Lower lobe of right lung (tissue), 2 donors: ENCODE results near the gene DLG5. TPM values are rescaled to one million over a fixed set of nuclear protein-coding genes. Genes with fewer than 3 reads are reported as not detected.

Experiments used
- ATAC-seq, 2 donors: fragments of 200-7000 bp; cut with Tn5 transposase; one replicate each; pipeline ENCODE4 v1.9.1; 2020 to 2022; ENCODE audit warnings: mild to moderate bottlenecking in 2 of 2, moderate library complexity in 2 of 2
- DNase-seq: peaks from one replicate; pipeline ENCODE4 v3.0.0-alpha.2; 2020
- H3K27ac ChIP-seq: fragments of 200-600 bp; one replicate; pipeline ENCODE4 v1.8.0; 2022
- H3K27me3 ChIP-seq: fragments of 200-600 bp; one replicate; pipeline ENCODE4 v1.8.0; 2022; ENCODE audit warnings: low read depth
- H3K36me3 ChIP-seq: fragments of 200-600 bp; one replicate; pipeline ENCODE4 v1.8.0; 2022; ENCODE audit warnings: mild to moderate bottlenecking
- H3K4me1 ChIP-seq: fragments of 200-600 bp; one replicate; pipeline ENCODE4 v1.8.0; 2022
- H3K4me3 ChIP-seq: fragments of 200-600 bp; one replicate; pipeline ENCODE4 v1.8.0; 2022; ENCODE audit warnings: mild to moderate bottlenecking
- H3K9me3 ChIP-seq: fragments of 200-600 bp; one replicate; pipeline ENCODE4 v1.8.0; 2022
- CTCF ChIP-seq: fragments of 200-600 bp; IDR thresholded peaks from one replicate; pipeline ENCODE4 v1.8.0; 2022; ENCODE audit warnings: antibody characterized with exemption, mild to moderate bottlenecking
- intact Hi-C: fragments of 100-400 bp; cut with DNase I; formaldehyde crosslinking; loops from one replicate; pipeline ENCODE4 v1.11.0; 2022
- total RNA-seq: library from RNA; stranded (reverse); fragmentation: NEBNext Ultra II Directional; extraction: Animal tissue kit (Norgen Biotek cat#: 25700); gene quantifications from one replicate; pipeline ENCODE4 v1.2.1, GENCODE V29; 2021
- donor health status: DM: no; HTN: yes; CAD: no; lungs with severe emphysema.

DLG5 gene
- total RNA-seq, 1 donor from 2014 or later = 18.7 TPM

DNA sequence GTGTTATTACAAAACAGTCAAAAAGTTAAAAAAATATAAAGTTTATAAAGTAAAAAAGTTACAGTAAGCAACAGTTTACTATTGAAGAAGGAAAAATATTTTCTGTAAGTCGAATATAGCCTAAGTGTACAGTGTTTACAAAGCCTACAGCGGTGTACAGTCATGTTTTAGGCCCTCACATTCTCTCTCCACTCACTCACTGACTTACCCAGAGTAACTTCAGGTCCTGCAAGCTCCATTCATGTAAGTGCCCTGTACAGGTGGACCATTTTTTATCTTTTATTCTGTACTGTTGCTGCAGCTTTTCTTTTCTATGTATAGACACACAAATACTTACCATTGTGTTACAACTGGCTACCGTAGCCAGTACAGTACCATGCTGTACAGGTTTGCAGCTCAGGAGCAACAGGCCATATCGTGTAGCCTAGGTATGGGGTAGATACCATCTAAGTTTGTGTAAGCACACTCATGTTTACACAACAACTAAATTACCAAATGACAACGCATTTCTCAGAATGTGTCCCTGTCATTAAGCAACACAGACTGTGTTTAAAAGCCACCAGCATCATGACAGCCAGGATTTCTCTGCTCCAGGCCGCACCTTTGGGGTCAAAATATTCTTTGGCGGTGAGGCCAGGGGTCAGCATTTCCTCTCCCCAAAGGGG is 67.2 kb downstream of the DLG5 start:
- intact Hi-C loops = no loop called here
- Histone ChIP-seq H3K9me3 (no peaks in the 10 kb centered on the region), H3K4me3 (no peak overlapping the region), H3K27me3 (no peaks in the 10 kb centered on the region), H3K36me3 (peaks cover 10% of the 10 kb centered on the region), H3K27ac (no peak overlapping the region), H3K4me1 (no peaks in the 10 kb centered on the region)
- no peak for TF ChIP-seq CTCF
- DNase-seq (no peak), ATAC-seq (no peak)

GRCh38 chr10:77857272-77857671 is 69.3 kb downstream of the DLG5 start:
- H3K4me1 ChIP-seq = no peaks in the 10 kb centered on the region
- DNase-seq = peak; percentile 77
- ATAC-seq = peak; percentile 88 to 90

GRCh38 chr10:77856566-77856965 is 70.0 kb downstream of the DLG5 start:
- no peak overlapping the region for H3K4me3 ChIP-seq
- DNase-seq (peak; percentile 41), ATAC-seq (no peak)
- no peaks in the 10 kb centered on the region for H3K4me1 ChIP-seq
- H3K36me3 ChIP-seq = peaks cover 34% of the 10 kb centered on the region
- intact Hi-C loops = no loop called here
- H3K9me3 ChIP-seq = no peaks in the 10 kb centered on the region
- no peak for TF ChIP-seq CTCF
- no peak overlapping the region for H3K27ac ChIP-seq
- no peaks in the 10 kb centered on the region for H3K27me3 ChIP-seq

More at GRCh38 chr10:77857272-77857671, 69.3 kb downstream of the DLG5 start:
- no peak for TF ChIP-seq CTCF
- Histone ChIP-seq H3K27me3 (no peaks in the 10 kb centered on the region), H3K9me3 (no peaks in the 10 kb centered on the region), H3K36me3 (peaks cover 29% of the 10 kb centered on the region), H3K4me3 (no peak overlapping the region), H3K27ac (no peak overlapping the region)
- intact Hi-C loops = no loop called here

- Histone ChIP-seq H3K27me3 (no peaks in the 10 kb centered on the region), H3K4me1 (no peaks in the 10 kb centered on the region), H3K4me3 (no peak overlapping the region), H3K9me3 (no peaks in the 10 kb centered on the region), H3K36me3 (peaks cover 42% of the 10 kb centered on the region), H3K27ac (no peak overlapping the region)
- no peak for ATAC-seq
- DNase-seq = no peak
- intact Hi-C loops = no loop called here
- TF ChIP-seq CTCF = no peak
Measured at GRCh38 chr10:77855404-77856155, 71.0 kb downstream of the DLG5 start.

- no peak for TF ChIP-seq CTCF
- no peak overlapping the region for H3K4me3 ChIP-seq
- peaks cover 45% of the 10 kb centered on the region for H3K36me3 ChIP-seq
- ATAC-seq = no peak
- H3K27me3 ChIP-seq = no peaks in the 10 kb centered on the region
- H3K4me1 ChIP-seq = no peaks in the 10 kb centered on the region
- no peak for DNase-seq
- intact Hi-C loops = no loop called here
- H3K27ac ChIP-seq = no peak overlapping the region
- no peaks in the 10 kb centered on the region for H3K9me3 ChIP-seq
Measured at GRCh38 chr10:77854115-77854514, 72.4 kb downstream of the DLG5 start.
